Measurements from ENCODE around the gene MYO15A. TPM values are rescaled to one million over a fixed set of nuclear protein-coding genes. Genes with fewer than 3 reads are reported as not detected.

MYO15A gene
- total RNA-seq, 1 donor from 2014 or later = 0.25 TPM

GRCh38 chr17:18195246-18195645, 86.7 kb downstream of the MYO15A start:
- no peak overlapping the region for H3K27ac ChIP-seq (replicated peaks)
- no peak overlapping the region for H3K4me3 ChIP-seq
- H3K36me3 ChIP-seq = peaks cover 35% of the 10 kb centered on the region
- no peaks in the 10 kb centered on the region for H3K27me3 ChIP-seq (ENCODE audit: low read depth)
- no peaks in the 10 kb centered on the region for H3K9me3 ChIP-seq (replicated peaks)
- TF ChIP-seq CTCF (IDR thresholded peaks at IDR 0.05; ENCODE audit: borderline replicate concordance) = no peak
- intact Hi-C loops (cut with micrococcal nuclease) = no loop called here
- H3K4me1 ChIP-seq = peaks cover 99% of the 10 kb centered on the region
- no peak for DNase-seq

- no peak for DNase-seq
- no peak for TF ChIP-seq CTCF (IDR thresholded peaks at IDR 0.05; ENCODE audit: borderline replicate concordance)
- intact Hi-C loops (cut with micrococcal nuclease) = no loop called here
- Histone ChIP-seq H3K4me1 (peaks cover 99% of the 10 kb centered on the region), H3K36me3 (peaks cover 39% of the 10 kb centered on the region), H3K27me3 (ENCODE audit: low read depth) (no peaks in the 10 kb centered on the region), H3K4me3 (no peak overlapping the region), H3K9me3 (replicated peaks) (no peaks in the 10 kb centered on the region), H3K27ac (replicated peaks) (peak overlapping the region; percentile 33)
Observed at GRCh38 chr17:18197535-18198194, 89.1 kb downstream of the MYO15A start.

- H3K27ac ChIP-seq (replicated peaks) = peak overlapping the region; percentile 33
- intact Hi-C loops (cut with micrococcal nuclease) = no loop called here
- no peak overlapping the region for H3K4me3 ChIP-seq
- TF ChIP-seq CTCF (IDR thresholded peaks at IDR 0.05; ENCODE audit: borderline replicate concordance) = no peak
- peaks cover 99% of the 10 kb centered on the region for H3K4me1 ChIP-seq
- peaks cover 40% of the 10 kb centered on the region for H3K36me3 ChIP-seq
- H3K27me3 ChIP-seq (ENCODE audit: low read depth) = no peaks in the 10 kb centered on the region
- no peak for DNase-seq
- H3K9me3 ChIP-seq (replicated peaks) = no peaks in the 10 kb centered on the region
Observed at GRCh38 chr17:18198530-18198929, 90.0 kb downstream of the MYO15A start.

- Histone ChIP-seq H3K4me3 (no peak overlapping the region), H3K27me3 (ENCODE audit: low read depth) (no peaks in the 10 kb centered on the region), H3K27ac (replicated peaks) (peak overlapping the region; percentile 50), H3K4me1 (peaks cover 95% of the 10 kb centered on the region), H3K36me3 (peaks cover 29% of the 10 kb centered on the region), H3K9me3 (replicated peaks) (no peaks in the 10 kb centered on the region)
- no peak for DNase-seq
- intact Hi-C loops (cut with micrococcal nuclease) = no loop called here
- no peak for TF ChIP-seq CTCF (IDR thresholded peaks at IDR 0.05; ENCODE audit: borderline replicate concordance)
Observed at GRCh38 chr17:18201108-18201507, 92.6 kb downstream of the MYO15A start.

GRCh38 chr17:18203308-18203707, 94.8 kb downstream of the MYO15A start:
- no peak for TF ChIP-seq CTCF (IDR thresholded peaks at IDR 0.05; ENCODE audit: borderline replicate concordance)
- Histone ChIP-seq H3K4me1 (peaks cover 80% of the 10 kb centered on the region), H3K27ac (replicated peaks) (peak overlapping the region; percentile 27), H3K4me3 (no peak overlapping the region), H3K36me3 (peaks cover 35% of the 10 kb centered on the region), H3K27me3 (ENCODE audit: low read depth) (no peaks in the 10 kb centered on the region), H3K9me3 (replicated peaks) (no peaks in the 10 kb centered on the region)
- DNase-seq = no peak
- intact Hi-C loops (cut with micrococcal nuclease) = no loop called here
